Cerebellar nuclear complex (tissue), 1 donor: Measurements from ENCODE around the gene EEF2KMT.
"Not testable (repeated sequence)": the region's sequence is repeated elsewhere in the genome, so short reads cannot be mapped to it uniquely, and the experiment has no call there.

Experiments used
- DNase-seq, 2 experiments: peaks; one replicate each; lab custom pipeline; 2025; lab: John Stamatoyannopoulos, UW

The EEF2KMT gene

GRCh38 chr16:5095145-5095830 is 2.3 kb downstream of the EEF2KMT start:
- DNase-seq, result not testable (repeated sequence)

- DNase-seq, result not testable (repeated sequence)
Observed at GRCh38 chr16:5093746-5094145, 3.8 kb downstream of the EEF2KMT start.

DNA sequence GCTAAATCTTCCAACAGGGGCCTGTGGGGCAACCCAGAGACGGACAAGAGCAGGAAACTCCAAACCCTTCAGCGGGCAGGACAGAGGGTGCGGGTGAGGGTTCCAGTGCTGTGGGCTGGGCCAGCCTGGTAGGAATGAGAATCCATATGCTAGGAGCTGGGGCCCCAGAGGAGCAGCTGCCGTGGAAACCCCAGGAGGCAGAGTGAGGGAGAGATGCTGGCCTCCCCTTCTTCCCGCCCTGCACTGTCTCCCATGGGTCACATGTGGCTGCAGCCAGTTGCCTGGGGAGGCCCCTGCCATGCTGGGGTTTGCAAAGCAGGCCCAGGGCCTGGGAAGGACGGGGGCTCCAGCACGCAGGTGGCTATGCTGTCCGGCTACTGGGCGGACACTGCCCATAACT is 4.5 kb downstream of the EEF2KMT start:
- not testable (repeated sequence) for DNase-seq

- not testable (repeated sequence) for DNase-seq
Observed at GRCh38 chr16:5090592-5090991, 7.0 kb downstream of the EEF2KMT start.

DNA sequence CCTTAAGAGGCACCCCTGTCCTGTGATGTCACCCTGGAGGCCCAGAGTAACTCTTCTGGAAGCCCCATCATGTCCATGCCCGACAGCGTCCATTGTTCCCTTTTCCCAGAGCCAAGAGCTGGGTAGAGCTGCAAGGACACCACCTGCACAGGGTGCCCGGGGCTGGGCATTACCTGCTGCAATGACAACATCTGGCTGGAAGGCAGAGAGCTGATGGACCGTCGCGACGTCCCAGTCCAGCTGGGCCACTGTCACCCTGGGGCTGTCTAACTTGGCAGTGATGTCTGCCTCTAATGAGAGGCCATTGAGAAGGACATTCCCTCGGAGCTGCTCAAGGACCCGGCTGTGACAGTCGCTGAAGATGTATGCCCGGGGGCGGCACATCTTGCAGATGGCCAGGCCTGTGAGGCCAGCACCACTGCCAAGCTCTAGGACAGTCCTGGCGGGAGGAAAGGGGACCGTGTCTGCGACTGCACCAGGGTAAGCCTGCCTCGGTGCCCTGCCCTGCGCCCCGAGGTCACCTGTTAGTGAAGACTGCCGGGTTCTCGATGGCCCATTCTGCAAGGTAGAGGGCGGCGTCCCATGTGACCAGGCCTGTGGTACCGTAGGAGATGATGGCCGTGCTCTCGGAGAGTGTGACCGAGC is 7.6 kb downstream of the EEF2KMT start:
- not testable (repeated sequence) for DNase-seq

DNA sequence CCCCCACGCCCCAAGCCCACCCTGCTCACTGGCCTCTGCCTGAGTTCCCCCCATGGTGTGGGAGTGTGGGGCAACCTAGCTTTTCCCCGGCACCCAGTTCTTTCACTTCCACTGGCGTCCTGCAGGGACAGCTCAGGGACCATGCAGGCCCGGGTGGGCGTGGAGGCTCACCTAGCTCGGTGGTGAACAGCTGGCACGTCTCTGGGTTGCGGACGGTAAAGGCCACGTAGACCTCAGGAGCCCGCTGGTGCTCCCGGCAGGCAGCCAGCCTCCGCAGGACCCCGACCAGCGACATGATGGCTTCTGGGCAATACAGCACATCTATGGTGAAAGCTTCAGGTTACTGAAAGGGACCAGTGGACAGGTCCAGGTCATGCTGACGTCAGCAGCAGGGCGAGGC is 8.7 kb downstream of the EEF2KMT start:
- not testable (repeated sequence) for DNase-seq

DNA sequence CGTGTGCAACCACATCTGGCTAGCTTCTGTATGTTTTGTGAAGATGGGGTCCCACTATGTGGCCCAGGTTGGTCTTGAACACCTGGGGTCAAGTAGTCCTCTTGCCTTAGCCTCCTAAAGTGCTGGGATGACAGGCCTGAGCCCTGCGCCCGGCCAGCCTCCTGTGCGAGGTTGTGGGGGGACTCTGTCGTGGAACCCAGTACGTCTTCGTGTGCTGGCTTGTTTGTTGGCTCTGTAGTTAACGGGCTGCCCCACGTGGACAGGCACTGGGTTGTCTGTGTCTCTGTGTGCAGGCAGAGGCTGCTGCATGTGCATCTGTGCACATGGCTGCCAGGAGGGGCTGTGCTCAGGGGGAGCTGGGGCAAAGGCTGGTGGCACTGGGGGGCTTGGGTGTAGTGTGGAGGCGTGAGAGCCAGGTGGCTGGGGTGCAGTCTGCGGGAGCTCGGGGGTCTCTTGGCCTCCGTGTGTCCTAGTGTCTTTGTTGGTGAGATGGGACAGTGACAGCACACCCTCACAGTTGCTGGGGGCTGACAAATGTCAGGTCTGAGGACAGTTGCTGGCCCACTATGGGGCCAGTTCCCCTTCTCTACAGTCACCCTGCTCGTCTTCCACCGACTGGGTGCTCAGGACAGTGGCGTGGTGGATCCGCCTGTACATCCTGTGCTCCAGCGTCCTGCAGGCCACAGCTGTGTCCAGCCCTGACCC is 9.4 kb downstream of the EEF2KMT start:
- not testable (repeated sequence) for DNase-seq

- not testable (repeated sequence) for DNase-seq
Observed at GRCh38 chr16:5085716-5086115, 11.9 kb downstream of the EEF2KMT start.

GRCh38 chr16:5084802-5085201 is 12.8 kb downstream of the EEF2KMT start:
- not testable (repeated sequence) for DNase-seq

GRCh38 chr16:5084099-5084731 is 13.4 kb downstream of the EEF2KMT start:
- DNase-seq, result not testable (repeated sequence)

- not testable (repeated sequence) for DNase-seq
Observed at GRCh38 chr16:5083646-5084045, 13.9 kb downstream of the EEF2KMT start.

GRCh38 chr16:5080996-5081395 is 16.6 kb downstream of the EEF2KMT start:
- DNase-seq, result not testable (repeated sequence)

- not testable (repeated sequence) for DNase-seq
Observed at GRCh38 chr16:5080461-5080860, 17.1 kb downstream of the EEF2KMT start.

DNA sequence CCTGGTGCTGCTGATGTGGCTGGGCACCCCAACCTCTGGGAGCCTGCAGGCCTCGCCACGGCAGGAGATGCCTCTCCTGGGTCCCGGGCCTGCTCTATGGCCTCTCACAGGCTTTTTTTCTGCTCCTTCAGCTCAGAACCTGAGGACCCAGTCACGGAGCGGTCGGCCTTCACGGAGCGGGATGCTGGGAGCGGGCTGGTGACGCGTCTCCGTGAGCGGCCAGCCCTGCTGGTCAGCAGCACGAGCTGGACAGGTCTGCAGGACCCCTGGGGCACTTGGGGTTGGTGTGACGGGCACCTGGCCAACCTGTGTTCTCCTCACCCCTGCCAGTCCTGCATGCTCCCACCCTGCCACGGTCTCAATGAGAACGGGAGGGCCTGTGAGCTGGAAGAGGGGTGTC is 19.0 kb downstream of the EEF2KMT start:
- DNase-seq, result no peak

GRCh38 chr16:5077304-5077703 is 20.3 kb downstream of the EEF2KMT start:
- DNase-seq, result no peak

DNA sequence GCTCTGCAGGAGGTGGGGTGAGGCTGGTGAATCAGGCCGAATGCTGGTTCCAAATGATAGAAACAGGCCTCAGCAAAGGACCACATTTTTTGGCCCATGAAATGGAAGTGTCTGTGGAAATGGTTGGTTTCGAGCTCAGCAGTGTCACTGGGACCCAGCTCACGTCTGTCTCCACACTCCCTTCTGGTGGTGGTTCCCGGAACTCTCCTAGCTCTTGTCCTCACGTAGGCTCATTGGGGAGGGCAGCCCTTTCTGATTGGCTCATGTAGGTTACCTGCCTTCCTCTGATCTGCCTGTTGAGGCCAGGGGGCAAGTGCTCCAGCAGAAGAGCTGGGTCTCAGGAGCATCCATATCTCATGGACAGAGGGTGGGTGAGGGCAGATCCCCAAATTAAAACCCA is 22.0 kb downstream of the EEF2KMT start:
- DNase-seq, result no peak

- DNase-seq, result not testable (repeated sequence)
Observed at GRCh38 chr16:5073771-5074170, 23.8 kb downstream of the EEF2KMT start.

DNA sequence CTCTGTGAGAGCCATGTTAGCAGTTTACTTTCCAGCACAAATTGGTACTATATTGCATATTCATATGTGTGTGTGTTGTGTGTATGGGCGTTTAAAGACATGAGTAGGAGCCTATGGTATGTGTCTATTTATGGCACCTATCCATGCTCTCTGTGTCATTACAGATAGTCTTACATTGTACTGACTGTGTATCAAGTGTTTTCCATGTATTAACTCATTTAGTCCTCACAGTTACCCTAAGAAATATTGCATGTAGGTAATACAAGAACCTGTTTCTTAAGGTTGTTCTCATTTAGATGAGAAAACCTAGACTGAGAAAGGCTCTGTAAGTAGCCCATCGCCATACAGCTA is 24.3 kb downstream of the EEF2KMT start:
- no peak for DNase-seq

DNA sequence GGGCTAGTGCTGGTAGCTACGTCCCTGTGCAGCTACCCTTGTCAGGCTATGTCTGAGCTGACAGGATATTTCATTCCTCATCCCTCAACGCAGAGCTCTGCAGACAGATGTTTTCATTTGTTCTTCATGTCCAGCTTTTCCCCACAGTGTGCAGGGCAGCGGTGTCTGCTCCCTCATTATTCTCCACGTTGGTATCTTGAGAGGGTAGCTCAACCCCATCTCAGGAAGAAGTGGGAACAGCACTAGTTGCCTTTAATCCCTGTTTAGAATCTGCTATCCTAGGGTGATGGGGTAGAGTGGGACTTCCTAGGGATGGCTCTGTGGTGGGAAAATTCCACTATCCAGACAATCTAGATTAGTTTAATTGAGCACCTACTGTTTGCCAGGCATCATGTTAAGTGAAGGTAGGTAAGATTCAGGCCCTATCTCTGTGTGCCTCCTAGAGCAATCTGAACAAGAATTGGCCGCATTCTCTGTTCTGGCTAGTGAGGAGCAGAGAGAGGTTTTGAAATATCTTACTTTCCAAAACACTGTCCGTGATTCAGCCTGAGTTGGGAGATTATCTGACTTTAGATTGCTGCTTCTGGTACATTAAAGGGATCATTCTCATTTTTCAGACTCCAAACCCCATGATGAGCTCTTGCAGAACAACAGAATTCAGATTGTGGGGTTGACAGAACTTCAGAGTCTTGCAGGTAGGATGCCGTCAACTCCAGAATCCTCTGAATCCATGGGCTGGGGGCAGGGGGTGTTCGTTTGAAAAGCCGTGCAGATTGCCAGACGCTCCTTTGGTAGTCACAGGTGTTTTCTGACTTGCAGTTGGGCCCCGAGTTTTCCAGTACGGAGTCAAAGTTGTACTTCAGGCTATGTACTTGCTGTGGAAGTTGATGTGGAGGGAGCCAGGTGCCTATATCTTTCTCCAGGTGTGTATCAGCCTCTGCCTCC is 25.0 kb downstream of the EEF2KMT start:
- DNase-seq, result no peak

GRCh38 chr16:5071681-5072333 is 25.8 kb downstream of the EEF2KMT start, which contains the start of gene ALG1:
Gene ALG1, plus strand, starts transcription at chr16:5071843. Its CDS starts 7 bp downstream, at chr16:5071850.
- DNase-seq, result peak in 1 of 2 experiments; percentile 65

GRCh38 chr16:5071341-5071680 is 26.3 kb downstream of the EEF2KMT start:
- no peak for DNase-seq
